ENCODE data around the gene NR1D2.
"Not testable (repeated sequence)": the region's sequence is repeated elsewhere in the genome, so short reads cannot be mapped to it uniquely, and the experiment has no call there.

Gene NR1D2

DNA sequence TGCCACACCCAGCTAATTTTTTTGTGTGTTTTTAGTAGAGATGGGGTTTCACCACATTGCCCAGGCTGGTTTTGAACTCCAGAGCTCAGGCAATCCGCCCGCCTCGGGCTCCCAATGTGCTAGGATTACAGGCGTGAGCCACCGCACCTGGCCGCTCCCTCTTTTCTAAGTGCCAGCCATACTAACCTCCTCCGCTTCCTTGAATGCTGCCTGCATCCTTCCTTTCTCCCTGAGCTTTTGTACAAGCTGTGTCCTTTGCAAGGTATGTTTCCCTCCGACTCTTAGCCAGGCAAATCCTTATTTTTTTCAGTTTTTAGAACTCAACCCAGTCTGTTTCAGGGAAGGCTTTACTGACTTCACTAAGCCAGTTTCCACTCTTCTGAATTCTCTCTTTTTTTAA, 60.6 kb downstream of the NR1D2 start:
- DNase-seq (ENCODE audit: low spot score) = no peak

DNA sequence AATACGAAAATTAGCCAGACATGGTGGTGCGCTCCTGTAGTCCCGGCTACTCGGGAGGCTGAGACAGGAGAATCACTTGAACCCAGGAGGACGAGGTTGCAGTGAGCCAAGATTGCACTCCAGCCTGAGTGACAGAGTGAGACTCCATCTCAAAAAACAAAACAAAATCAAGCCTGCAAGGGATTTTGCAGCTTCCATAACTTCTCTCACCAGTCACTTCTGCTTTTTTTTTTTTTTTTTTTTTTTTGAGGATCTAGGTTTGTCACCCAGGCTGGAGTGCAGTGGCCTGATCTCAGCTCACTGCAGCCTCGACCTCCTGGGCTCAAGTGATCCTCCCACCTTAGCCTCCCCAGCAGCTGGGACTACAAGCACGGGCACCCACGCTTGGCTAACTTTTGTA, 65.7 kb downstream of the NR1D2 start:
- DNase-seq (ENCODE audit: low spot score) = not testable (repeated sequence)

DNA sequence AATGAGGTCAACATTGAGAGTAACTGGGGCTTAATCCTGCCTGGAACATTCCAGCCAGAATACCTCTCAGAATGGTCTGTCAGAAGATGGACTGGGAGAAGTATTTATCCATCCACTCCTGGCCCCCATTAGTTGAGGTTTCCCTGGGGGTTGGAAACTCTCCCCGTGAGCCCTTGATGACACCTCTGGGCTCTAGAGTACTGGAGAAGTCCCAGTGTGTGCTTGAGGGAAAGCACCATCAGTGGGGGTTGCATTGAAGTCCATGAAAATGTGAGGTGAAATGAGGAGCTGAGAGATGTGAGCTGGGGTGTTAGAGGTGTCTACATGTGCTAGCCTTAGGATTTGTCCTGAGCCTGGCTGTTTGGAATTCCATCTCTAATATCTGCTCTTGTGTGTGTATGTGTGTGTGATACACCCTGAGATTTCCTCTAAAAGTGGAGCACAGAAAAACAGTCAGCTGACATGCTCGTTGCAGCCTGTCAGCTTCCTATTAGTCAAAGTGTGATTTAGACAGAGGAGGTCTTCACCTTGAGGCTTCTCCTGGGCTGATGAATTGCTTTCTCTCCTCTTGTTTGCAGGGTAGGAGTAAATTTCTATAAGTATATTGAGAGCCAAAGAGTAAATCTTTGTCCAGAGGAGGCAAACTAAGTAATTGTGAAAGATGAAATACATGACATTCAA, 67.6 kb downstream of the NR1D2 start:
- no peak for DNase-seq (ENCODE audit: low spot score)

DNA sequence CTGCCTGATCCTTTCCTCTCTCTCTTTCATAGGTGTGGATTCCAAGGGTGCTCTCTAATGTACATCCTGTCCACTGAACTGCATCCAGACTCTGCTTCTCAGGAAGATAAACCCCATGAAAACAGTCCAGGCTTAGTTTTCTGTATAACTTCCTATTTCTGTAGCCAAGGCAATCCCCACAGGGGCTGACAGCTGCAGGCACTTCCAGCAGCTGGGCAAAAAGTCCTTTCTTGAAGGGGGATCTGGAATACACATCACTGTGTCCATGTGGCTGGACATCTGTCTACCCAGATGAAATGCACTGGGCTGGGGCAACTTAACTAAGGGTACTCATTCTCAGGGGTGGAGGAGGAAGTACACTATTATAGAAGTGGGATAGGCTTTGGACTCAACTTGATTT, 72.2 kb downstream of the NR1D2 start:
- no peak for DNase-seq (ENCODE audit: low spot score)

DNA sequence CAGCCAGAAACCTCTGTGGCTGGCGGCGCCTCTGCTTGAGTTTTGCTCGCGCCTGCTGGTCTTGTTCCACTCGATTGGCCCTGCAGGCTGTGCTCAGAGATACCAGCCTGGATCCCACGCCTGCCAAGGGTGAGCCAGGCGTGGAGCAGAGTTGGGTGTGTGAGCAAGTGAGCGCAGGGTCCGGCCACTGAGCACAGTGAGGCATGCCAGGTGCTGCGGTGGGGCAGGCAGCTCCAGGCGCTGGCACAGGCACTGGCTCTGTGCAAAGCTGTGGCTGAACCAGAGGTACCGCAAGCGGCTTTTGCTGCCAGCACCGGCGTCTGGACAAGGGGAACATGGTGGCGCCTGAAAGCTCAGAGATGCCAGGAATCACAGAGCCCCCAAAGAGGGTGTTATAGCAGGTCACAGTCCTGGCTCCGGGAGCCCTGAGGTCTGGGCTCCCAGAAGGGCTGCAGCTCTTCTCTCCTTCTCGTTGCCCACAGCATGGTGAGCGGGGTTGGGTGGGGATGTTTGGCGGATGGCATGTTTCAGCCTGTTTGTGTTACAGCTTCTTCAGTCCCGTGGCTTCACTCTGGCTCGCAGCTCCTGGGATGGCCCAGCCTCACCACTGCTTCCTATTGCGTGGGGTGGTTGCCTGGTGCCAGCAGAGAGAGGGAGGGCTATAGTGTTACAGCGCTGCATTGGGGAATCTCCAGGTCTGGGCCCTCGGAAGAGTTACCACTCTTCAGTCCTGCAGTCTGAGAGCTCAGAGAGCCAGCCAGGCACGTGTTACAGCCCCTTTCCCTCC, 73.9 kb downstream of the NR1D2 start:
- no peak for DNase-seq (ENCODE audit: low spot score)

DNA sequence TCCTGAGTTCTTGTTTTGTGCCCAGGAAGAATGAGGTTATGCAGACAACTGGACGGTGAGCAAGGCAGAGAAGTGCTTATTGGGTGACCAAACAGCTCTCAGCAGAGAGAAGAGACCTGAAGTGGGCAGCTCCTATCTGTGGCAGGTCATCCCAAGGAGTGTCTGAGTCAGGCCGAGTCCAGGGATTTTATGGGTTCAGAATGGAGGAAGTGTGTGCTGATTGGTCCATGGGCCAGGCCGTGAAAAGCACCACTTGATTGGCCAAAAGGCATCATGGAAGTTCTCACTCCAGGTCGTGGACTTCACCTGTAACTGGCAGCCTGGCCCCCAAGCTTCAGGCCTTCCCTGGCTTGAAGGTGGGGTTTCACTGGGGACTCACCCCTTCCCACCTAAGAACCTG, 74.5 kb downstream of the NR1D2 start:
- DNase-seq (ENCODE audit: low spot score) = no peak

DNA sequence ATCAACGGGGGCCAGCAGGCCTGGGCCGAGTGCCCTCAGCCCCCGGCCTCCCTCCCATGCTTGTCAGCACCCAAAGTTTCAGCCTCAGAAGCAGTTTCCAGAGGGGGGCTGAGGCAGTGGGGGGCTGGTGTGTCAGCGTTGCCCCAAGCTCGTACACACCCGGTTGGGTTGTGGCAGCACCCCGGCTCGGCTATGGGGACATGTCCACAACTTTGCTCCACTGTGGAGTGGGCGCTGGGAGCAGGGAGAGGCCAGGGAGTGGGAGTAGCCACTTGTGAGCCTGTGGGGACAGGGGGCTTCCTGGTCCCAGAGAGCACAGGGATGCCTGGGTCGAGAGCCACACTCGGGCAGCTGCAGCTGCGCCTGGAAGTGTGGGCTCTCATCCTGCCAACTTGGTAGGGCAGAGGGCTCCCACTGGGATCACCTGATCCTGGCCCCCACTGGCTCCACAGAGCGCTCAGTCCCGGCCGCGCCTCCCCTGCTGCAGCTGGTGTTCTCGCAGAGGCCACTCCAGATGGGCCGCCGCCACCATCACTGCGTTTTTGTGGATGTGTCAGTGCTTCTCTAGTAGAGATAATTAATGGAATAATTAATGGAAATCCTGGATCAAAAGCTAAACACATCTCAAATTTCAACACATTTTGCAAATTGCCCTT, 75.1 kb downstream of the NR1D2 start:
- no peak for DNase-seq (ENCODE audit: low spot score)

DNA sequence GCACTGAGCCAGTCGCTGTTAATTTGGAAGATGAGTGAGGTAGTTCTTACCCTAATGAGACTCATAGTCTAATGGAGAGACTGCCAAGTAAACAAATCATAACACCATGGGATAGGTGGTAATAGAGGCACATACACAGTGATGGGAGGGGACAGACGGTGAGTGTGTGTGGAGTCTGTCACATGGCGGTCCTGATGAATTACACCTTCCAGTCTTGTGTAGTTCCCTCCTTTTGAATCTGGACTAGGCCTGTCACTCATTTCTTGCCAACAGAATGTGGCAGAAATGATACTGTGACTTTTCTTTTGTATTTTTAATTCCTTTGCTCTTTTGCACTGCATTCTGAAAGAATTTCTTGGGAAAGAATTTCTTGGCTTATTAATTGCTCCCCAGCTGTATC, 78.1 kb downstream of the NR1D2 start:
- DNase-seq (ENCODE audit: low spot score) = no peak

DNA sequence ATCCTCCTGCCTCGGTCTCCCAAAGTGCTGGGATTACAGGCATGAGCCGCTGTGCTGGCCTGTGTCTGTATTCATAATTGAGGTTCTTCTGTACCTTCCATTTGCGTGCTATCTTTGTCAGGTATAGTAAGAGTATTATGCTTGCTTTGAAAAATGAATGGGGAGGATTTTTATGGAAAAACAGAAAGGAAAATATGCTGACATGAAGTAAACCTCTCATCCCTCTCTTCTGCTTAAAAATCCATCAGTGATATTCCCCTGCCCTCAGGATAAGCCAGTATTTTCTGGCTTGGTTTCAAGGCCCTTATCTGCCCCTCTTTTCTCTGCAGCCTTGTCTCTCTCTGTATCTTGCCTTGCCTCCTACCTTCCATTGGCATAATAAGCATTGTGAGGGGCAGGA, 80.7 kb downstream of the NR1D2 start:
- DNase-seq (ENCODE audit: low spot score) = no peak

DNA sequence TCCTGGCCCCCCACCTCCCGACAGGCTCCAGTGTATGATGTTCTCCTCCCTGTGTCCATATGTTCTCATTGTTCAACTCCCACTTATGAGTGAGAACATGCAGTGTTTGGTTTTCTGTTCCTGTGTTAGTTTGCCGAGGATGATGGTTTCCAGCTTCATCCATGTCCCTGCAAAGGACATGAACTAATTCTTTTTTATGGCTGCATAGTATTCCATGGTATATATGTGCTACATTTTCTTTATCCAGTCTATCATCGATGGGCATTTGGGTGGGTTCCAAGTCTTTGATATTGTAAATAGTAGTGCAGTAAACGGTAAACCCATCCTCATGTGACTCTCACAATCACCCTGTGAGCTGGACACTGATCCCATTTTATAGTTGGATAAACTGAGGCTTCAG, 81.6 kb downstream of the NR1D2 start:
- DNase-seq (ENCODE audit: low spot score) = not testable (repeated sequence)

DNA sequence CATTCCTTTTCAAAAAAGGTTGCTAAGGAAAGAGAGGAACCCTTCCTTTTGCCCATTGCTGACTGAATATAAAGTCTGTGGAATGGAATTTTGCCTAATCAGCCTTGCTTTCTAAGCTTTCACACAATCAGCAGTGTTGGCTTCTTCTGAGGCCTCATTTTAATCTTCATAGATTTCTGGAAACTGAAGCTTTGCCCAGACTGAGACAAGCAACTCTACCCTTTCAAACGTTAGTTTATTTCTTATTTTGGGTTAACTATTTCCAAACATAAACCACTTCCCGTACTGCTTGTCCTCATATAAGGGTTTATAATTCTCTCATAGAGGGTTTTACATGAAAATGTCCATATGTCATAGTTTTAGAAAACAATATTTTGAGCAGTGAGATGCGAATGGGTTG, 82.9 kb downstream of the NR1D2 start:
- DNase-seq (ENCODE audit: low spot score) = no peak

All from hematopoietic multipotent progenitor cell treated with erythropoietin and hydrocortisone succinate and interleukin-3 and kit ligand, for 17 days (in vitro differentiated cells).